Transverse colon (tissue), 4 donors: Measurements from ENCODE around the gene TOMM34. TPM values are rescaled to one million over a fixed set of nuclear protein-coding genes. Genes with fewer than 3 reads are reported as not detected.

Experiments
- DNase-seq: peaks from one replicate; pipeline ENCODE4 v3.0.0-alpha.2; 2019
- H3K27ac ChIP-seq, 4 donors: fragments of 200-600 bp; sonication (generic); 2 replicates each; pipeline ENCODE4 v1.5.1; 2016 to 2018; ENCODE audit warnings: inconsistent platforms in 4 of 4
- H3K27me3 ChIP-seq: fragments of 200-600 bp; sonication (generic); 2 replicates; pipeline ENCODE4 v1.5.1; 2017; ENCODE audit warnings: inconsistent platforms
- H3K36me3 ChIP-seq, 4 donors: fragments of 200-600 bp; sonication (generic); 2 replicates each; pipeline ENCODE4 v1.5.1; 2017 to 2019; ENCODE audit warnings: inconsistent platforms in 4 of 4
- H3K4me1 ChIP-seq, 4 donors: fragments of 200-600 bp; sonication (generic); 2 replicates each; pipeline ENCODE4 v1.5.1; 2017 to 2020; ENCODE audit warnings: inconsistent platforms in 4 of 4
- H3K4me3 ChIP-seq, 4 donors: fragments of 200-600 bp; sonication (generic); 1 replicate in 1 of 4; 2 replicates in 3 of 4; pipeline versions ENCODE4 v1.5.1 to v1.6.1; 2017 to 2019; ENCODE audit warnings: inconsistent platforms in 4 of 4
- H3K9me3 ChIP-seq, 2 donors: fragments of 200-600 bp; sonication (generic); 2 replicates each; pipeline ENCODE4 v1.5.1; 2017 to 2019; ENCODE audit warnings: inconsistent platforms in 2 of 2
- EP300 ChIP-seq: sonication (generic); formaldehyde crosslinking; IDR thresholded peaks from one replicate; pipeline ENCODE4 v1.6.1; 2017; ENCODE audit warnings: antibody characterized with exemption, low read depth
- POLR2A ChIP-seq: fragments of 450-650 bp; IDR thresholded peaks from one replicate; pipeline ENCODE4 v1.6.1; 2016; ENCODE audit warnings: antibody characterized with exemption, mild to moderate bottlenecking, moderate library complexity
- POLR2AphosphoS5 ChIP-seq, 3 donors: sonication (generic); formaldehyde crosslinking; IDR thresholded peaks; one replicate each; pipeline ENCODE4 v1.6.1; 2016; ENCODE audit warnings: antibody characterized with exemption in 3 of 3
- WGBS, 2 donors: methylation state at CpG; one replicate each; pipeline ENCODE4 v1.1.5; 2018; ENCODE audit warnings: low coverage in 1 of 2; 5-methylcytosine and 5-hydroxymethylcytosine counted together
- in situ Hi-C, 4 donors: fragments of 200-750 bp; cut with MboI; loops; one replicate each; pipeline versions ENCODE4 v1.15.0 to v1.15.1; 2017; ENCODE audit warnings: low sequenced_read_pairs in 3 of 4, low pct_ligation_motif_present in 1 of 4, low pct_unique_long_range_greater_than_20kb in 1 of 4
- intact Hi-C: fragments of 100-400 bp; cut with DNase I; formaldehyde crosslinking; loops from one replicate; pipeline ENCODE4 v1.15.1; 2023; ENCODE audit warnings: low total_unique reads
- total RNA-seq, 4 donors: library from RNA; depleted of rRNA; stranded (reverse); fragments of >200 nt; gene quantifications; one replicate each; pipeline ENCODE4 v1.1.0, GENCODE V29; 2016
- TF ChIP-seq, protein P1 (sequence below), 5 experiments: fragments of 200-600 bp in 3 of 5; fragments of 450-650 bp in 2 of 5; sonication (generic) in 3 of 5; IDR thresholded peaks; 1 replicate in 2 of 5; 2 replicates in 3 of 5; pipeline ENCODE4 v1.5.1; 2016 to 2017; ENCODE audit warnings: antibody characterized with exemption in 5 of 5, inconsistent platforms in 3 of 5, mild to moderate bottlenecking in 2 of 5, moderate library complexity in 1 of 5

TOMM34 gene
- total RNA-seq, 4 donors from 2014 or later, result 1.2 to 14.8 (median 9.4) TPM

DNA sequence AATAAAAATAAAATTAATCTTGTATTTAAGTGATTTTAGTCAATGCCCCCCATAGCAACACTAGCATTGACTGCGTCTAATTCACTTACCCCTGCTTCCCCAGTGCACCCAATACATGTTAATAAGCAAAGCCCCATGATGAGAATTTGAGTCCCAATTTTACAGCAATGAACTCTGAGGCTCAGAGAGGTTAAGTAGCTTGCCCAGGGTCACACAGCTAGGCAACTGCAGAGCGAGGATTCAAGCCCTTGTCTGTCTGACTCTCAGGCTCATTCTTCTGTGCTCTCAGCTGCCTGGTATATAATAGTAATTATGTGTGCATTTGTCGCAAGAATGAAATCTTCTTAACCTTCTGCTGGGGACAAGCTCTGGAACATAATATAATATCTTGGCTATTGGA, 41.9 kb downstream of the TOMM34 start:
- TF ChIP-seq EP300, result no peak
- TF ChIP-seq POLR2AphosphoS5 (IDR thresholded peaks at IDR 0.05), result no peak
- no peak for TF ChIP-seq POLR2A
- TF ChIP-seq, protein P1, sequence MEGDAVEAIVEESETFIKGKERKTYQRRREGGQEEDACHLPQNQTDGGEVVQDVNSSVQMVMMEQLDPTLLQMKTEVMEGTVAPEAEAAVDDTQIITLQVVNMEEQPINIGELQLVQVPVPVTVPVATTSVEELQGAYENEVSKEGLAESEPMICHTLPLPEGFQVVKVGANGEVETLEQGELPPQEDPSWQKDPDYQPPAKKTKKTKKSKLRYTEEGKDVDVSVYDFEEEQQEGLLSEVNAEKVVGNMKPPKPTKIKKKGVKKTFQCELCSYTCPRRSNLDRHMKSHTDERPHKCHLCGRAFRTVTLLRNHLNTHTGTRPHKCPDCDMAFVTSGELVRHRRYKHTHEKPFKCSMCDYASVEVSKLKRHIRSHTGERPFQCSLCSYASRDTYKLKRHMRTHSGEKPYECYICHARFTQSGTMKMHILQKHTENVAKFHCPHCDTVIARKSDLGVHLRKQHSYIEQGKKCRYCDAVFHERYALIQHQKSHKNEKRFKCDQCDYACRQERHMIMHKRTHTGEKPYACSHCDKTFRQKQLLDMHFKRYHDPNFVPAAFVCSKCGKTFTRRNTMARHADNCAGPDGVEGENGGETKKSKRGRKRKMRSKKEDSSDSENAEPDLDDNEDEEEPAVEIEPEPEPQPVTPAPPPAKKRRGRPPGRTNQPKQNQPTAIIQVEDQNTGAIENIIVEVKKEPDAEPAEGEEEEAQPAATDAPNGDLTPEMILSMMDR (IDR thresholded peaks at IDR 0.05), result no peak
- H3K9me3 ChIP-seq, result no peaks in the 10 kb centered on the region

DNA sequence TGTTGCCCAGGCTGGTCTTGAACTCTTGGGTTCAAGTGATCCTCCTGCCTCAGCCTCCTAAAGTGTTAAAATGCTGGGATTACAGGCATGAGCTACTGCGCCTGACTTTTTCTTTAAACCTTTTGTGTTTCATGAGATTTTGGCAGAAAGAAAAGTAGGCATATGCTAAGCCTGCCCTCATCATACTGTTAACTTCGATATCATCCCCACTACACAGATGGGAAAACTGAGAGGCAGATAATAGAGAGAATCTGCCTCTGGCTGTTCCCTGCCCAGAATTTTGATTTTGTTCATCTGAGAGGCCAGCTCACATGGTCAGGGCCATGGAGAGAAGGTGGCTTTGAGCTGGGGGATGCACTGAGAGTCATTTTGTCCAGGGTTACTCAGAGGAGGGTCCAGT, 42.8 kb downstream of the TOMM34 start:
- Histone ChIP-seq H3K9me3 (no peaks in the 10 kb centered on the region), H3K27me3 (no peaks in the 10 kb centered on the region), H3K27ac (no peak overlapping the region), H3K4me1 (no peaks in the 10 kb centered on the region), H3K36me3 (no peaks in the 10 kb centered on the region), H3K4me3 (no peak overlapping the region)
- TF ChIP-seq, protein P1 (IDR thresholded peaks at IDR 0.05), result no peak
- TF ChIP-seq POLR2A (no peak), POLR2AphosphoS5 (IDR thresholded peaks at IDR 0.05) (no peak), EP300 (no peak)
- intact Hi-C loops (no loop called here), in situ Hi-C loops (no loop called here)
- no peak for DNase-seq
- 92% methylated on average over 2 of the region's 2 CpGs; no CpG with 5 or more reads in 1 of the 2 donors for WGBS, 2 donors

More for the DNA sequence above, 41.9 kb downstream of the TOMM34 start:
- no peaks in the 10 kb centered on the region for H3K27me3 ChIP-seq
- DNase-seq, result no peak
- in situ Hi-C loops, result no loop called here
- no peak overlapping the region for H3K4me3 ChIP-seq
- intact Hi-C loops, result no loop called here
- no peak overlapping the region for H3K27ac ChIP-seq
- H3K36me3 ChIP-seq, result no peaks in the 10 kb centered on the region
- H3K4me1 ChIP-seq, result no peaks in the 10 kb centered on the region
- 94% methylated on average over 3 of the region's 3 CpGs; no CpG with 5 or more reads in 1 of the 2 donors for WGBS, 2 donors

DNA sequence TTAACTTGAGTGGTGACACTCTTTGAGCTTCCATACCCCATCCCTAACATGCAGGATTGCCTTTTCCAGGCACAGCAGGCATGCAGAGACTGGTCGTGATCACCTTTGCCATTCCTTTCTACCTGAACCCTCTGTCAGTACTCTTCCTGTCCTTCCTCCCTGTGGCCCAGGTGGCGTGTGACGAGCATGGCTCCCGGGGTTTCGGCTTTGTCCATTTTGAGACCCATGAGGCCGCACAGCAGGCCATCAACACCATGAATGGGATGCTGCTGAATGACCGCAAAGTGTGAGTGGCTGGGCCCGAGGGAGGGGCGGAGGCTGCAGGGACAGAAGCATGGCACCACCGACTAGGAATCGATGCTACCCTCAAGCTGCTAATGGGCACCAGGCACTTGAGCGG, 43.6 kb downstream of the TOMM34 start:
- no peak overlapping the region for H3K27ac ChIP-seq
- WGBS, 2 donors, result 98 to 100% methylated on average over 1 to 9 of the region's 12 CpGs
- in situ Hi-C loops (no loop called here), intact Hi-C loops (no loop called here)
- H3K4me1 ChIP-seq, result no peaks in the 10 kb centered on the region
- DNase-seq, result no peak
- TF ChIP-seq, protein P1 (IDR thresholded peaks at IDR 0.05), result no peak
- TF ChIP-seq EP300, result no peak
- TF ChIP-seq POLR2A, result no peak
- TF ChIP-seq POLR2AphosphoS5 (IDR thresholded peaks at IDR 0.05), result no peak
- no peaks in the 10 kb centered on the region for H3K27me3 ChIP-seq
- H3K9me3 ChIP-seq, result no peaks in the 10 kb centered on the region
- no peak overlapping the region for H3K4me3 ChIP-seq
- no peaks in the 10 kb centered on the region for H3K36me3 ChIP-seq

DNA sequence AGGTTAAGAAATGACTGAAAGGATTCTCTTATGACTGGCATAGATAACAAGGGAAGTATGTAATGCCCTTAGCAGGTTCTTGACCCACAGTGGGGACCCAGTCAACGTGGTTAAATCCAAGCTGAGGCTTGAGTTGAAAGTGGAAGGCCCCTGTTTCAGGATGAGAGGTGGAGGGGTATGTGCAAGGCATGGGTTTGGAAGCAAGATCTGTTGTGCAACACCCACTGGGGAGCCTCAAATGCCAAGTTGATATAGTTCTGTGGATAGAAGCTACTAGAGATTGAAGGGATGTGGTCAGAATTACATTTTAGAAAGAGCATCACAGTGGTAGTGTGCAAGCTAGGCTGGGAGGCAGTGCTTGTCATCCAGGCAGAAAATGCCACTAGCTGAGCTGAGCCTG, 45.3 kb downstream of the TOMM34 start:
- WGBS, 2 donors, result 60 to 95% methylated on average over 1 of the region's 1 CpG
- DNase-seq, result no peak
- Histone ChIP-seq H3K4me1 (peaks cover 0 to 11% (median 9%) of the 10 kb centered on the region in 4 donors), H3K27ac (no peak overlapping the region), H3K27me3 (no peaks in the 10 kb centered on the region), H3K9me3 (no peaks in the 10 kb centered on the region), H3K36me3 (no peaks in the 10 kb centered on the region), H3K4me3 (no peak overlapping the region)
- TF ChIP-seq POLR2AphosphoS5 (IDR thresholded peaks at IDR 0.05), result no peak
- no peak for TF ChIP-seq POLR2A
- TF ChIP-seq, protein P1 (IDR thresholded peaks at IDR 0.05), result no peak
- TF ChIP-seq EP300, result no peak
- in situ Hi-C loops, result no loop called here
- intact Hi-C loops, result no loop called here
